Measurements from ENCODE around the gene TMEM244.
"Not testable (repeated sequence)": the region's sequence is repeated elsewhere in the genome, so short reads cannot be mapped to it uniquely, and the experiment has no call there.

Gene TMEM244

GRCh38 chr6:129890164-129890563, 29.0 kb upstream of the TMEM244 start:
- Histone ChIP-seq H3K4me3 (ENCODE audit: low read depth, low read length) (no peak overlapping the region), H3K27me3 (replicated peaks) (no peaks in the 10 kb centered on the region), H3K27ac (peak overlapping the region; percentile 53), H3K36me3 (replicated peaks) (no peaks in the 10 kb centered on the region)
- DNase-seq, result peak; percentile 45
- TF ChIP-seq CTCF (IDR thresholded peaks at IDR 0.05; ENCODE audit: low read depth, low read length, missing control alignments), result no peak
- in situ Hi-C loops (cut with HindIII; ENCODE audit: low pct_ligation_motif_present, low sequenced_read_pairs), result no loop called here

- H3K27me3 ChIP-seq (replicated peaks), result no peaks in the 10 kb centered on the region
- no peak overlapping the region for H3K4me3 ChIP-seq (ENCODE audit: low read depth, low read length)
- peak overlapping the region; percentile 53 for H3K27ac ChIP-seq
- peak; percentile 88 for DNase-seq
- TF ChIP-seq CTCF (IDR thresholded peaks at IDR 0.05; ENCODE audit: low read depth, low read length, missing control alignments), result no peak
- no peaks in the 10 kb centered on the region for H3K36me3 ChIP-seq (replicated peaks)
- in situ Hi-C loops (cut with HindIII; ENCODE audit: low pct_ligation_motif_present, low sequenced_read_pairs), result no loop called here
Observed at GRCh38 chr6:129889580-129889979, 28.5 kb upstream of the TMEM244 start.

DNA sequence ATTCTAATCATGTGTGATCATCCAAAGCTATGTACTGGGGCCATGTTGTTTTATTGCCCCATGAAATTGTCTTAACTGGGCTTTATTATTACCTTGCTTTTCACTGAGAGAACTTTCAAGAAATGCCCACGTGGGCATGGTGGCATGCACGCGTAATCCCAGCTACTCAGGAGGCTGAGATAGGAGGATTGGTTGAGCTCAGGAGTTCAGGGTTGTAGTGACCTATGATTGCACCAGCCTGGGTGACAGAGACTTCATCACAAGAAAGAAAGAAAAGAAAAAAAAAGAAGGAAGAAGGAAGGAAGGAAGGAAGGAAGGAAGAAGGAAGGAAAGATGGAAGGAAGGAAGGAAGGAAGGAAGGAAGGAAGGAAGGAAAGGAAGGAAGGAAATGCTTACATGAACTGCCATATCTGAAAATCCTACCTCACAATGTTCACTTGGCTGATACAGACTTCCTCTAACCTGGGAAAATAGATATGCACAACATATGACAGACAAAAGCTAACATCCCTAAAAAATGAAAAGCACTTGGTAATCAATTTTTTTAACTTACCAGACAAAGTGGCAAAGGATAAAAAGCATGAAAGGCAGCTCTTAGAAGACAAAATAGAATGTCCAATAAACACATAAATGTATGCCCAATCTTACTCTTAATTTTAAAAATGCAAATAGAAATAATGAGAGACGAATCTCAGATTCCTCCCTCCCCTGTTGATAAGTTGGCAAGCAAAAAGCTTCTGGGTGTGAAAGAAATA, 25.5 kb upstream of the TMEM244 start:
- no peaks in the 10 kb centered on the region for H3K36me3 ChIP-seq (replicated peaks)
- H3K27me3 ChIP-seq (replicated peaks), result no peaks in the 10 kb centered on the region
- H3K27ac ChIP-seq, result no peak overlapping the region
- in situ Hi-C loops (cut with HindIII; ENCODE audit: low pct_ligation_motif_present, low sequenced_read_pairs), result no loop called here
- H3K4me3 ChIP-seq (ENCODE audit: low read depth, low read length), result no peak overlapping the region
- DNase-seq, result no peak
- no peak for TF ChIP-seq CTCF (IDR thresholded peaks at IDR 0.05; ENCODE audit: low read depth, low read length, missing control alignments)

GRCh38 chr6:129884211-129884610, 23.1 kb upstream of the TMEM244 start:
- in situ Hi-C loops (cut with HindIII; ENCODE audit: low pct_ligation_motif_present, low sequenced_read_pairs), result no loop called here
- H3K27me3 ChIP-seq (replicated peaks), result no peaks in the 10 kb centered on the region
- H3K4me3 ChIP-seq (ENCODE audit: low read depth, low read length), result no peak overlapping the region
- no peak for DNase-seq
- TF ChIP-seq CTCF (IDR thresholded peaks at IDR 0.05; ENCODE audit: low read depth, low read length, missing control alignments), result no peak
- H3K27ac ChIP-seq, result no peak overlapping the region
- no peaks in the 10 kb centered on the region for H3K36me3 ChIP-seq (replicated peaks)

DNA sequence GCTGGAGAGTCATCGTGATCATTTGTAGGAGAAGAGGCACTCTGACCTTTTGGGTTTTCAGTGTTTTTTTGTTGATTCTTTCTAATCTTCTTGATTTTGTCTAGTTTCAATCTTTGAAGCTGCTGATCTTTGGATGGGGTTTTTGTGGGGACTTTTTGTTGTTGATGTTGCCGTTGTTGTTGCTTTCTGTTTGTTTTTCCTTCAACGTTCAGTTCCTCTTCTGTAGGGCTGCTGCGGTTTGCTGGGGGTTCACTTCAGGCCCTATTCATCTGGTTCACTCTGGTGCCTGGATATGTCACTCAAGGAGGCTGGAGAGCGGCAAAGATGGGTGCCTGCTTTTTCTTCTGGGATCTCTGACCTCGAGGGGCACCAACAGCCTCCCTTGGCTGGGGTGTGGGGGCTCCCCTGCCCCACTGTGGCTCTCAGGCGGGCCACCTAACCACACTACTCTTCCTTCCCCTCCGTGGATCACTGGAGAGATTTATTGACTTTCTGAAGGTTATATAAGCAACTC, 21.5 kb upstream of the TMEM244 start:
- Histone ChIP-seq H3K27ac (no peak overlapping the region), H3K27me3 (replicated peaks) (no peaks in the 10 kb centered on the region), H3K36me3 (replicated peaks) (no peaks in the 10 kb centered on the region), H3K4me3 (ENCODE audit: low read depth, low read length) (no peak overlapping the region)
- TF ChIP-seq CTCF (IDR thresholded peaks at IDR 0.05; ENCODE audit: low read depth, low read length, missing control alignments), result no peak
- in situ Hi-C loops (cut with HindIII; ENCODE audit: low pct_ligation_motif_present, low sequenced_read_pairs), result no loop called here
- no peak for DNase-seq

DNA sequence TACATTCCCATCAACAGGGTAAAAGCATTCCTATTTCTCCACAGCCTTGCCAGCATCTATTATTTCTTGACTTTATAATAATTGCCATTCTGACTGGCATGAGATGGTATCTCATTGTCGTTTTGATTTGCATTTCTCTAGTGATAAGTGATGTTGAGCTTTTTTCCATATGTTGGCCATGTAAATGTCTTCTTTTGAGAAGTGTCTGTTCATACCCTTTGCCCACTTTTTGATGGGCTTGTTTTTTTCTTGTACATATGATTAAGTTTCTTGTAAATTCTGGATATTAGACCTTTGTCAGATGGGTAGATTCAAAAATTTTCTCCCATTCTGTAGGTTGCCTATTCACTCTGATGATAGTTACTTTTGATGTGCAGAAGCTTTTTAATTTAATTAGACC, 16.8 kb upstream of the TMEM244 start:
- H3K36me3 ChIP-seq (replicated peaks); H3K27ac ChIP-seq; H3K27me3 ChIP-seq (replicated peaks); H3K4me3 ChIP-seq (ENCODE audit: low read depth, low read length); DNase-seq; in situ Hi-C loops (cut with HindIII; ENCODE audit: low pct_ligation_motif_present, low sequenced_read_pairs): not testable (repeated sequence)
